Colon (tissue), 2 donors: ENCODE data around the gene EXD3.

Experiments
- FAIRE-seq: peaks from 2 replicates; lab custom pipeline; 2012; peaks lifted over from hg19 to GRCh38; lab: Jason Lieb, UNC
- donor health status: control.
- donor health status: control.

EXD3 gene

DNA sequence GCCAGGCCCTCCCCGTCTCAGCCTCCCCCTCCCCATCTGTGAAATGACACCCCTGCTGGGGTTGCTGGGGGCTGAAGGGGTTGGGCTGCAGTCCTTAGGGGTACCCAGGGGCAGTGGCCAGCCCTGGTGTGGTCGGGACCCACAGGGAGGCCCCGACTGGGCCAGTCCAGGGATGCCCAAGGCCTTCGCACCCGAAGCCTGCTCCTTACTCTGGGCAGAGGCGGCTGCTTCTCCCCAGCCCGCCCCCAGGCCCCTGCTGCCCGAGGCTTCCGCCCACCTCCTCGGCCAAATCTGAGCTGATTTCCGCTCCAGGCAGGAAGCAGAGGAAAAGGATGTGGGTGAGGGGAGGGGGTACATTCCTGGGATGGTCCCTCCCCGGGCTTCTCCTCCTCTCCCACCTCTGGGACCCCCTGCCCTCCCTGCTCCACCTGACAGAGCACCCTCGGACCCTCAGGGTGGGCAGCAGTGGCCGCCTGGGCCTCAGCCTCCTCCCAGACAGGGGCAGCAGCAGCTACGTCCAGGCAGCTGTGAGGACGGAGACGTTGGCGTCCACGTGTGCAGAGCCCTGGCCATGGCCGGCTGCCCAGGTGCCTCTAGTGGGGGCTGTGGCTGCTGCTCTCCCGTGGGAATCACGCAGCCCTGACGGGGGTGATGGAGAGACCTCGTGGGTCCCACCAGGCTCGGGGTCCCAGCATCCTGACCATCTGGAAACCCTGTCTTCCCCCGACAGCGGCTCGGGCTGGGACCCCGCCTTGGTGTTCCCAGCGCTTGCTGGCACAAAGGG is 116.7 kb downstream of the EXD3 start:
- FAIRE-seq, result no peak

DNA sequence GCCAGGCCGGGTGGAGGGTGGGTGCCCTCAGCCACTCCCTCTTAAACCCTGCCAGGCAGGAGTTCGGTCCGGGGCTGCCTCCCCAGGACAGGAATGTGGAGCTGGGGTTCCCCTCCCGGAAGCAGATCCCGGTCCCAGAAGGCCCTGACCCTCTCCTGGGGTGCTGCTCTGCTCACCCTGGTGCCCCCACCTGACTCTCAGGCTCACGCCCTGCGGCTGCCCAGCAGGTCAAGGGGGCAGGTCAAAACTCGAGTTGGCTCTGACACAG is 117.2 kb downstream of the EXD3 start:
- FAIRE-seq, result no peak

DNA sequence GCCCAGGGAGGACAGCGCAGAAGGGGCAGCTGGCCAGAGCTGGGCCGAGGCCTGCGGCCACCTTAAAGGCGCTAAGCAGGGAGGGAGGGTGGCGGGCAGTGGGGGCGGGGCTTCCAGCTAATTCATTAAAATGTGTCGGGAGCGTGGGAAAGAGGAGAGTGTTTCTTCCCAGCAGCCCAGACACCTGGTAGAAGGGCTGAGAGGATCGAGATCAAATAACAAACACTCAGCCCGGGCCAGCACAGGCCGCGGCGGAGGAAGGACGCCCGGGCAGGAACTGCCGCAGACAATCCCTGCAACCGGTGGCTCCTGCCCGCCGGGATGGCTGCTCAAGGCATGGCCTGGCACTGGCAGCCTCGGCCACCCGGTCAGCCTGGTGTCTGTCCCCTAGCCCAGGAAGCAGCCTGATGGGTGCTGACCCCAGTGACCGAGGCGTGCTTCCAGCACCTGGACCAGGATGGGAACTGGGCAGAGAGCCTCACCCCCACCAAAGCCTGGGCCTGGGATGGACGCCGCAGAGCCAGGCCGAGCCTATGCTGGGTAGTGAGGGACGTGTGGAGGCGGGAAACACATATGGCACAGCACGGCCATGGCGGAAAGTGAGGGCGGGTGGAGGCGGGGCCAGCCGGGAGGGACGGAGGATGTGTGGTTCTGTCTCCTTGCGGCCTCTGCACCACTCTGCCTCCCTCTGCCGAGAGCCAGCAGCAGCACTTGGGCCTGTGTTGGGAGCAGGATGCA is 117.7 kb downstream of the EXD3 start:
- no peak for FAIRE-seq

DNA sequence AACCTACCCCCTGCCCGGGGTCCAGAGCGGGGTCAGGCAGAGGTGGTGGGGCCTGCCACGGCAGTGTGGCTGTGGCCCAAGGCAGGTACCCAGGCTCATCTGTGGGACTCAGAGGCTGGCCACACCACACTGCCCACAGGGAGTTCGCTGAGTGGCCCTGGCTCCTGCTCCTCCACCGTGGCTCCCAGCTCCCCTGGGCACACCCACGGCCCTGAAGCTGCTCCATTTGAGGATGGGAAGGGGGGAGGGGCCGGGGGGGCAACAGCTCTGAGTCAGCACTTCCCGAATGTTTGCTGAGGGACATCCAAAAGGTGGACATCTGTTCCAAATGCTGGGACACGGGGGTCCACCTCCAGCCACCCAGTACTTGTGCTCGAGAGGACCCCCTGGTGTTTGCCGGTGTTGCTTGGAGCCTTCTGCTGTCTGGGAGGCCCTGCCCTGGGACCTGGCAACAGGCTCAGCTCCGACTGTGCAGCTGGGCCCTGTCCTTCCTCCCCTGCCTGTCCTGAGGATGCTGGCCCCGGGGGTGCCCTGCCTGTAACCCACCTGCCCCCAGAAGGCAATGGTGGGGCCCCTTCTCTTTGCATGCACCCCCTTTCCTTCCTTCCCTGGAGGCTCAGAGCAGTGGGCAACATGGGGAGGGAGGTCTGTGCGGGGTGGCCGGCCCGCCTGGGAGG is 118.4 kb downstream of the EXD3 start:
- FAIRE-seq, result no peak

DNA sequence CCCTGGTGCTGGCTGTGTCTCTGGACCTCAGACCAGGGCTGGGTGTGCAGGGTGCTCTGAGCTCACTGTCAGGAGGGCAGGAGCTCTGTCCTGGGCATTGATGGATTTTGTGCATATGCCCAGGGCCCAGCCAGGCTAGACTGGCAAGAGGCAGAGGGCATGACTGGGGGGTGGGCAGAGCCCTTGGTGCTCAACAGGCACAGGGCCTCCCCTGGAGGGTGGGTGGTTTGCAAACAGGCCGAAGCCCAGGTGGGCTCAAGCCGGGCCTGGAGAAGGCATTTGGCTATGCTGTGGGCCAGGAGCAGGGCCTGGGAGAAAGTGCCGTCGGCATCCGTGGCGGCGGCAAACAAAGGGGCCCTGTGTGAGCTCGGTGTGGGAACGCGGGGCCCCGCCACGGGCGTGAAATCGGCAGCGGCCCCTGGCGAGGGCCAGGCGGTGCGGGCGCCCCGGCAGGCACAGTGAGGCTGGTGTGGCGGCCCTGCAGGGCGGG is 119.0 kb downstream of the EXD3 start:
- no peak for FAIRE-seq

DNA sequence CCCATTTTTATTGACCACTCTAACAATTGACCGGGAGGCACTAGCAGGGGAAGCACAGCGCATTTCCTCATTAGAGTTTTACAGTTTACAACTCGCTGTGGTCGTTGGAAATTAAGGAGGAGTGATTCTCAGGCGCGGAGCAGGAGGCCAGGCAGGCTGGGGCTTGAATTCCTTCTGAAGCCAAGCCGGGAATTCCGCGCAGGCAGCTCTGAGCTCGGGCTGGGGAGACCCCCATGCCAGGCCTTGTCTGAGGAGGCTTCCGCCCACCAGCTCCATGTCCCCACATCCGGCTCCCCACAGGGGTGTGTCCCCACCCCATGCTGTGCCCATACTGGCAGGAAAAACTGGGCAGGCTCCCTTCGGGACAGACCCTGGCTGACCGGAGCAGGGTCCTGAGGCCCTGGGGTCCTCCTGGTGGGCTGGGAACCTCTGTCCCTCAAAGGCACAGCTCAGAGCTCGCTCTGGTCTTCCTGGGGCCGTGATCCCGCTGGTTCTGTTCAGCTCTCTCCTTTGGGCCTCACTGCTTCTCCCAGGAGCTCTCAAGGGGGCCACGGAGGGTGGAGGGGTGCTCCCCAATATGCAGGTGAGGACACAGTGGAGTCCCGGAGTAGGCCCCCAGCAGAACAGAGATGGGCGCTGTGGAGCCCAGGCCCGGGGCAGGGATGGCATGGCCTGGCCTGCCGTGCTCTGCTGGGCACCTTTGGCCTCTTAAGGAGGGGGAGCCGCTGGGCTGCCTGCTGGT is 119.6 kb downstream of the EXD3 start:
- FAIRE-seq, result no peak

DNA sequence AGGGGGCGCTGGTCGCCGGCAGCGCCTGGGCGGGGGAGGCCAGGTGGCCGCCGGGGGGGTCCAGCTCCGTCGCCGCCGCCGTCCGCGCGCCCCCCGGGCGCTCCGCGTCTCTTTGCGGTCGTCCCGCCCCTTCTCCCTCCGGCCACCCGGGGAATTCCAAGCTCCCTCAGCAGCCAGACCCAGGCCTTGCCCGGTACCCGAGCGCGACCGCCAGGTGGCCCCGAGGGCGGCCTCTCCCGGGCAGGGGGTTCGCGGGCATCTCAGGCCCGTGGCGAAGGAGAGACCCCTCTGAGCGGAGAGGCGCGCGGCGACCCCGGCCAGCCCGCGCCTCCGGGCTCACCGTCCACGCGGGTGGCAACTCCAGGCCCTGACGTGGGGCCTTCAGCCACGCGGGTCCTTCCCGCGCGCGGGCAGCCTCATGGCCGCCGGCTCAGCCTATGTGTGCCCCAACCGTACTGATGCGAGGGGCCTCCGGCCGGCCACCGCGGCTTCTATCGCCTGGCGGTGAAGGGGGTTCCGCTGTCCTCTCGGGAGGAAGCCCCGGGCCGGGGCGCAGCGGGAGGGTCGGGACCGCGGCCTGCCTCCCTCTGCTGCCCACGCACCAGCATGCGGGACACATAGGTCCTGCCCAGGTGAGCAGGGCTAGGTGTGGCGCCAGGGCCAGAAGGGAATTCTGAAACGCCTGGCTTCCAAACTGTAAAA is 120.4 kb downstream of the EXD3 start:
- FAIRE-seq, result no peak

DNA sequence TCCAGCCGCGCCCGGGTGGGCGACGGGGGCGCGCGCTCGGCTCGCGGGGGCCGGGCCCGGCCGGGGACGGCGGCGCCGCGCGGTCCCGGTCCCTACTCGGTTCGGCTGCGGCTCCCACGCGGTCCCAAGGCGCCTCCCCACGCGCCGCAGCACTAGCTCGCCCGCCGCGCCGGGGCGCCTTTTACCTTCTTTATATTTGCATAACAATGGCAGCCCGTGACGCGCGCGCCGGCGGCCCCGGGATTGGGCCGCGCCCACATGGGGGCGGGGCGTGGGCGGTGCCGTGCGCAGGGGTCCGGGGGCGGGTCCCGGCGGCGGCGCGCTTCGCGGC is 120.9 kb downstream of the EXD3 start, which contains the start of gene NRARP:
Gene NRARP, minus strand, starts transcription at position 154 of the 331 bp plus-strand sequence. CDS start 343 bp downstream, outside the sequence.
- no peak for FAIRE-seq

DNA sequence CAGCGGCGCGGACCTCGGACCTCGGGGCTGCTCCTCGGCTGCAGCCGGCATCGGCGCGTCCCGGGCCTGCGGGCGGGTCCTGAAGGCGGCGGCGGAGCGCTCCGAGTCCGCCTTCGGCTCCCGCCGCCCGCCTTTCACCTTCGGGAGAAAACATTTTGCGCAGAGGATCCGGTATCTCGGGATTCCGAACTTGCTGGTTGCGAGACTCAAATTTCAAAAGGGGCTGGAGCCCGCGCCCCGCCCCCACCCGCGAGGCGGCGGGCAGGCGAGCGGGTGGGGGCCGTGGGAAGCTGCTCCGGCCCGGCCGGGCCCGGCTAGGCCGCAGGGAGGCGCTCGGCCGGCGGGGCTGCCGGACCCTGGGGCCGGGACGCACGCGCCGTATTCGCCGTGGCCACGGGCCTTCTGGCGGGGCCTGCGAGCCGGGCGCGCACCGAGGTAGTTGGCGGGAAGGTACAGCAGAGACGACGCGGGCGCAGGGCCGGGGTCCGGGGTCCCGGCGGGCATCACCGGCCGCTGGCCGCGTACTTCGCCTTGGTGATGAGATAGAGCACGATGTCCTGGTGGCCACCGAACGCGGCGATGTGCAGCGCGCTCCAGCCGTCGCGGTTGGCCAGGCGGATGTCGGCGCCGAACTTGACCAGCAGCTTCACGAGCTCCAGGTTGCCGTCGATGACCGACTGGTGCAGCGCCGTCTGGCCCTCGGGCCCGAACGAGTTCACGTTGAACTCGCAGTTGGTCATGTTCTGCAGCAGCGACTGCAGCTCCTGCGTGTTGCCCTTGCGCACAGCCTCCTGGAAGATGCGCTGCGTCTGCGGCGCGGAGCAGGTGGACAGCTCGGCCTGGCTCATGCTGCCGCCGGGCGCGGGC is 121.6 kb downstream of the EXD3 start:
- FAIRE-seq, result no peak

DNA sequence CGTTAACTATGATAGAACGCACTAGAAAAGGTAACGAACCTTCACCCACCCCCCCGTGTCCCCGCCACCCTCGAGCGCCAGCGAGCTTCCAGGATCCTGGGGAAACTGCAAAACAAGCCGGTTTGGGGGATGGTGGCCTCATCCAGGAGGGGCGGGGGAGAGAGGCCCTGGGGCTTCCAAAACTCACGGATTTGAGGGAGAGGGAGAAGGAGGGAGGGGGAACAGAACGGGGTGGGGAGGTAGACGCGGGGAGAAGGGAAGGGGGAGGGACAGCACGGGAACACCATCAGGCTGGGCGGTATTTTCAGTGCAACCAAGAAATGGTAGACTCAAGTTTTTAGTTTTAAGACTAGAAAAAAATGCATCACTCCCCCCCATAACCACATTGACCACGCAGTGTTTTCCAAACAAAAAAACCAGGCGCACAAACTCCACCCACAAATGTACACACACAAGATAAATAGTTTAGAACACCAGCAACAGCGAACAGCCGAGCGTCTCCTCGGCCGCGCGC is 122.3 kb downstream of the EXD3 start:
- no peak for FAIRE-seq

DNA sequence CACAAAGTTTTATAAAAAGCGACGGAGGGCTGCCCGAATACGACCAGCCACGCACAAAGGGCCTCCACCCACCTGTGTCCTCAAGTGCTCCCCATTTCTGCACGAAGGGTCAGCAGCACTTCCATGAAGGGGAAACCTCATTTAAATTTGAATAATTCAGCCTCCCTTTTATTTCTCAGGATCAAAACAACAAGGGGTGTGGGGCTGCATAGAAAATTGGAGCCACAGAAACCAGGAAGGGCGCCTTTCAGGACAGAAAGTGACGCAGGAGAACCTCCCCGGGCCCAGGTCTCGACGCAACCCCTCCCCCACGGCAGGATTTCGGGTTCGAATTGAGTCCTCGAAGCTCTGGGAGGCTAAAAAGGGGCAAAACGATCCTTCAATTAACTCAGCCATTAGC is 123.0 kb downstream of the EXD3 start:
- no peak for FAIRE-seq

DNA sequence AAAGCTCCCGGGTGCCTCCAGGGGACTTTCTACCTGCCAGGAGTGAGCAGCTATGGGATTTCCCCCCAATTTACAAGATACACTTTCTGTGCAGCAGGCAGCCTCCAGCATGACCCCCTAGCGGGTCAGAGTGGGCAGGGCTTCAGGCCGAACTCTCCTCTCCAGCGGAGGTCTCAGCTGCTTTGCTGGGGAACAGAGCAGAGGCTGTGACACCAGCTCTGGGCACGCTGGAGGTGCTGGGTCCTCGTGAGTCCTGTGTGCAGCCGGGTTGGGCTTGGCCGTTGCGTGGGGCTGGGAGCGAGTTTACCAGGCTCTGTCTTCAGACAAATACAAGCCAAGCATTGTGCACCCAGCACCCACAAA is 123.8 kb downstream of the EXD3 start:
- FAIRE-seq, result no peak

DNA sequence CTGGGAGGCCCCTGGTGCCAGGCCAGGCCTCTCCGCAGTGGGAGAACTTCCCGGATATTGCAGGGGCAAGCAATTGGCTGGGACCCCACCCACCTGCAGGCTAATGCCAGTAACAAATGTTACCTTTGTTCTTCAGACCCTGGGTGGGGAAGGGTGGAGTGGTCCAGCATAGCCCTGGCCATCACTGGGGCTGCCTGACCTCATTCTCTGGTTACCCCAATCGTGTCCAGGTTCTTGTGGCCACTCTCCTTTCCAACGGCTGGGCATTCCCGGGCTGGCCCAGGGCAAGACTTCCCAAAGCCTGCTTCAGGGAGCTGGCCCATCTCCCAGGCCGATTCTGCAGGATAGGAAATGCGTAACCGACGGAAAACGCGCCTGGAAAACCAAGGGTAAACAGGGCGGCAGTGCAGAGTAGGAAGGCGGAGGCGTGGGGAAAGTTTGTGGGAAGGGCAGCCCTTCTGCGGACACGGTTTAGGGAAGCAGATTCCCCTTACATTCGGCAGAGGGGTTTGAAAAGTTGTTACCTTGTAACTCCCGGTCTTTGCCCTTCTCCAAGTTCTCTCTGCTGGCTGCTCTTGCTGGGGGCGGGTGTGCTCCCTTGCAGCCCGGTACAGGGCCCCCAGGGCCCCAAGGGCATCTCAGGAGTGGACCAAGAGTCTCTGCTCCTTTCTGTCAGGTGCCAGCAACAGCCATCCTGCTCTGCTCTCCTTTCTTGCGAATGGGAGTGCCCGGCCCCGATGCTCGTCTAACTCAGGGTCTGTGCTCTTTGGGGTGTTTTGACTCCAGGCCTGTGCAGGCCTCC is 124.4 kb downstream of the EXD3 start:
- FAIRE-seq, result no peak

DNA sequence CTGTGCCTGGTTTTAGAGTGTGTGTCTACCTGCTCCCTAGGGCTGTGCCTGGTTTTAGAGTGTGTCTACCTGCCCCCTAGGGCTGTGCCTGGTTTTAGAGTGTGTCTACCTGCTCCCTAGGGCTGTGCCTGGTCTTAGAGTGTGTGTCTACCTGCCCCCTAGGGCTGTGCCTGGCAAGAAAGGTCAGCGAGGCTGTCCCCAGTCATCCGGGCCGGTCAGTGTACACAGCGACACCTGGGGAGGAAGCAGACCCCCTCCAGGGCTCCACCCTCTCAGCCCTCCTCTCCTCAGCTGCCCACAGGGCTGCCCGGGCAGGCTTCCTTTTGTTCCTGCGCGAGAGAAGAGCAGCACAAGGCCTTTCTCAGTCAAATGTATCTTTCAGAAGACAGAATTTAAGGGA is 125.0 kb downstream of the EXD3 start:
- FAIRE-seq, result no peak

DNA sequence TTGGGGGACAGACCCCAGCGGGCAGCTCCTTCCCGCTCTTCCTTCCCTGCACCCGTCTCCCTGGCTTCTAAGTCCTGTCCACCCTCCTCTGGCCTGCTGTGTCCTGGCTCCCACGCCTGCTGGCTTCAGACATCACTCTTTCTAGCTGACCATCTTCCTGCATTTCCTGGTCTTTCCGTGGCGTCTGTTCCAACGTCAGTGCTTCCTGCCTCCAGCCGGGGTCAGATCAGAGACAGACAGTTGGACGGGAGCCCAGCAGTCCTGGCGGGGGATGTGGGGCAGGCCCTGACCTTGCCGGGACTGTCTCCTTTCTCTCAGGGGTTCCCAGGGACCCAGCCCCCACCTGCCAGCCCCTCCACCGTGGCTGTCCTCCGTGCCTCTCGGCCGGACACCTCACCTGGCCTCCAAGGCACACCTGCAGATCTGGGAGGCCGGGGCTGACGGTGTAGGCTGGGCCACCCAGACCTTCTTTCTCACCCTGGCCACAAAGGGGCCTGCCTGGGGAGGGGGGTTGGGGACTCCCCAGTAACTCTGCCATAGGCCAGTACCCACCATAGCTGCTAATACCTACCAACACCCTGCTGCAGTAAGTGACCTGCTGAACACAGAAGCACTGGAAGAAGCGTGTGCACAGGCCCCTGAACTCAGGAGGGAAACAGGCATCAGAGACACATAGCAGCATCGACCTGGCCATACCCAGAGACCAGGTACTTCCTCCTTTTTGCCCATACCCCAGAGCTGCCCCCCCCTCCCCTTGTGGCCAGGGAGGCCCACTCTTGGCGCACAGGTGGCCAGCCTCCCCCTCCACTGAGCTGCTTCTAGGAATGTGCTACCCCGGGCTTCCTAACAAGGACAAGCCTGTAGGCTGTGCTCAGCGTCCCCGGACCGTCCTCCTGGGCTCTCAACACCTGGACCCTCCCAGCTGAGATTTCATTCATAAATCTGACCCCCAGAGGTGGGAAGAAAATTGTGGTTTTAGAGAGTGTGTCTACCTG is 126.0 kb downstream of the EXD3 start:
- FAIRE-seq, result no peak

DNA sequence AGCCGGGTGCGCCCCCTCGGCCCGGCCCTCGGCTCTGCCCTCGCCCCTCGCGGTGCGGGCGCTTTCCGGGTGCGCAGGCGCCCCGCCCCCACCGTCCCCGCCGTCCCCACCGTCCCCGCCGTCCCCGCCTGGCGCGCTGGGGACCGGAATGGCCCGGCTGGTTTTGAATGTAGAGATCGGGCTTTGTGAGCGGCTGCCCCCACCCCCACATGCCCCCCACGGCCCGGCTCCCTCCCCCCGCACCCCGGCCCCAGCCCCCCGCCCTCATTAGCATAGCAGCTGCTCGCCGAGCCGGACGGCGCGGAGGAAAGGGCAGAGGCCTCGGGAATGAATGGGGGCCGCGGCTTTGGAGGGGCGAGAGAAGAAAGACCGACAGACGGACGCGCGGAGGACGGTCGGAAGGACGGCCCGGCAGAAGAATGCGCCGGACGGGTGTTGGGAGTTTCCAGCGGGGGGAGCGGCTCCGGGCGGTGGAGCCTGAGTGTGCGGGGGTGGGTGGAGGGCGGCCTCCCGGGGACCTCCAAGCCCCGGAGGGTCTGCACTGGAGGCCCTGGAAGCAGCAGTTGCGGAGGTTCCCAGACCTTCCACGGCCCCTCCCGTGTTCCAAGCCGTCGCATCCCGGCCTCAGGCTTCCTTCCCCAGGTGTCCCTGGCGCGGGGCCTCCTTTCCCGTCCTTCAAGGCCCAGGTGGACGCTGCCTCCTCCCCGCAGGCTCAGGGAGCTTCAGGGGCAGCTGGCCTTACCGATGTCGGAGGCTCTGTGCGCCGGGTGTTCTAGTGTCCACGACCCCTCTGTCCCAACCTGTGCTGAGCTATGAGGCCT is 126.9 kb downstream of the EXD3 start:
- FAIRE-seq, result no peak

DNA sequence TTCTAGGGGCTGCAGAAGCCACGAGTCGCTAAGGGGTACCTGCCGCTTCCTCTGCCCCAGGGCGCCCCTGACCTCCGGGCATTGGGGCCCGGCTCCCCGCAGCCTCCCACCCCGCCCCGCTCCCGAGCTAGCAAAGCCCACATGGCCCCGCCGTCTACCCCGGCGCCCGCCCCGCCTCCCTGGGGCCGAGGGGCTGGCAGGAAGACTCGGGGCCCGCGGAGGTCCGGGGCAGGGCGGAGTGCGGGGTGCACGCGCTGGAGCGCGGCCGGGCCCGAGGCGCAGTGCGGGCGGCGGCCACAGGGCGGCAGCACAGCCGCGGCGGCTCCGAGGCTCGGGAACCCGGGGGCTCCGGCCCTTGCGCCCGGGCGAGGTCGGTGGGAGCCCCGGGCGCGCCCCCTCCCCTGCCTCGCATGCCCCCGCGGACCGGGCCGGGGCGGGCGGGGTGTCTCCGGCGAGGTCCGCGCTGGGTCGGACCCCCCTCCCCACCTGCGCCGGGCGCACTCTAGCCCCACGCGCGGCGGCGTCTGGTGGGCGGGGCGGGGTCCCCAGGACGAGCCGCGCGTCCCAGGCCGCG is 127.6 kb downstream of the EXD3 start:
- FAIRE-seq, result no peak
